ENCODE data around the gene CCDC175.
A peak's percentile ranks its signal among the peaks of the same experiment; 100 is the strongest.

Gene CCDC175

DNA sequence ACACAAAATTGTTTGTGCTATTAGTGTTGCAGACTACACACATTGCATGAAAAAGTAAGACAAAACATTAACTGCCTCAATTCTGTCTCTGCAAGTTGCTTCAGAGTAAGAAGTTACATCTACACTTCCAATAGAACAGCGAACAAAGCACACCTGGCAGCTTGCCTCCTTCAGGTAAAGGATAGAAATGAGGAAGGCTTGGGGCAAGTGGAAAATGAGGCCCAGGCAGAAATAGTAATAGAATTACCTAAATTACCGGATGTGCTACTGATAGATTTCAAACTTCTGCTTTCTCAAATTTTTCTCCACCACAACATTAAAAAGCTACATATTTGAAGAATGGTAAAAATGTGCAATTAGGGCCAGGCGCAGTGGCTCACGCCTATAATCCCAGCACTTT lies 37.7 kb downstream of the CCDC175 start:
- DNase-seq = peak; percentile 9

DNA sequence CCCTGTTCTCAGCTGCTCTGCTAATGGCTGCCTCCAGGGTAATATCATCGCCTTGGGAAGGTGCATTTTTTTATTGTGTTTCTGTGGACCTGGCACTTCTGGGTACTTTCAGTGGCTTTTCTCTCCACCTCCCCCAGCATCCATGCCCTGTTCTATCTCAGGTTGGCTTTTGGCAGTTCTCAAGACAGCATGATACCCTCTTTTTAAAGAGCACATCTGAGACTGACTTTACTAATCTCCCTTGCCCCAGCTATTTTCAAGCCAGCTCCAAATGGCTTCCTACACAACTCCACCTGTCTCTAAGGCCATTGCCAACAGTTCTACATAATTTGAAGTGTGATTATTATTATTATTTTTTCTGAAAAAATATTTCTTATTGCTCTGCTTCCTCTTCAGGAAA lies 39.1 kb downstream of the CCDC175 start:
- no peak for DNase-seq

DNA sequence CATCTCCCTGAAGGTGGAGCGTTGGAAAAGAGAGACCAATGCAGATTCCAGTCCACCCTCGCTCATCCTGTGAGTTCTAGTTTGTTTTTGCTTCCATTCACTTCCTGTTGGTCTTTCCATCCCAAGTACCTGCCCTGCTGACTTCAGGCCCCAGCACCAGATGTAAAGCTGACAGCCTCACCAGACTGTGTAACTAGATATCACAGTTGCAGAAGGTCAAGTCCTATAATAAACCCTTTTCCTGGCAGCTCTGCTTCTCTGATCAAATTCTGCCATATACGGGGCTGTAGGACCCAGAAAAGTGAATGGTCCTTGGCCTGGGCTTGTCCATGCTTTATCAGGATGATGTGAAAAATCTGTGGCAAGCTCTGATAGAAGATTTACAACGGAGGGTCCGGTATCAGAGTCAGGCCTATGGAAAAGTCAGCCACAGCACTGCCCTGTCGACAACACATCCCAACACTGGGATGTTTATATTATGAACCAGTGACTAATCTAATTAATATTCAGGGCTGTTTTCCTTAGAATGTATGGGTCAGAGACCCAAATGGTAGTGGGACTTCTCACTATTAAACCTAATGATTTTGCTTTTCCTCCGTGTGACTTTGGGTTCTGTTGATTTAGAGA lies 42.1 kb downstream of the CCDC175 start:
- no peak for DNase-seq

DNA sequence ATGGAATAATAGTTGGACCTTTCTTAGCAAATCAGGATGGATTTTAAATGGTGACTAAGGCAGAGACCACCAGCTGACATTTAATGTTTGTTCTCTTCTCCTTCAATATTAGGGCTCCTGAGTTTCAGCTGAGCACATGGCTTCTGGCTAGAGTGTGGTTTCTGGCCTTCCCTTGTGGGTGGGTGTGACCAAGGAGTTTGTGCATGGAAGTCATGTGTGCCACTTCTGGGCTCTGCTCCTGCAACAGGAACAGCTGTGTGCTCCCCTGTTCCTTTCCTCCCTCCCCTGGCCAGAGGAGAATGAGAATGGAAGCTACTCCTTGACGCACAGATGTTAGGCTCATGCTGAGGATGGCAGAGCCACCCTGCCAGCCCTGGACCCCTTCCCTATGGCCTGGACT lies 44.2 kb downstream of the CCDC175 start:
- peak; percentile 19 for DNase-seq

DNA sequence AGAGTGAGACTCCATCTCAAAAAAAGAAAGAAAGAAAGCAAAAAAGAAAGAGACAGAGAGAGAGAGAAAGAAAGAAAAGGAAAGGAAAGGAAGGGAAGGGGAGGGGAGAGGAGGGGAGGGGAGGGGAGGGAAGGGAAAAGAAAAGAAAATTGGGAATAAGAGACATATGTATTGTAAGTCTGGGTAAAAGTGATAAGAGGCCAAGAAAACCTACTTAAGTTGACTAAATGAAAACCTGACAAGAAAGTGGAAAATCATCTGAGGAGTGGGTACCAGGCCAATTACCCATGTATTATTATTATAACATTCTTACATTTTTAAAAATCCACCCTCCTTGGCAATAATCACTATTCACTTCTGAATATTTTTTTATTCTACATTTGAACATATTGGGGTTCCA lies 46.3 kb downstream of the CCDC175 start:
- no peak for DNase-seq

DNA sequence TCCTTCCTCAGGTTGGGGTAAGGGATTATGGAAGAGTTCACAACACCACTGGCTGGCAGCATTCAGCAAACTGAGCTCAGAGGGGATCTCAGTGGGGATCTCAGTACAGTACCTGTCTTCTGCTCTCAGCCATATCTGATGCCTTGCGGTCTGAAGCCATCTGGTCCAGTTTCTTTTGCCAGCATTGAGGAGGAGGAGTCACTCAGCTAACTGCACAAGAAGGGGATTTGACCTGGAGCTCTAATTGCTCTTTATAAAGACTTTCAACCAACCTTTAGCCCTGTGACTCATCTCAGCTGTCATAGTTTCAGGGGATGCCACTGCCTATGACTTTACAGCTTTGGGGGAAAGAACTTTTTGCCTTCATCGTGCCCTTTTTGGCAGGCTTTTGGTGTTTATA lies 47.4 kb downstream of the CCDC175 start:
- no peak for DNase-seq

DNA sequence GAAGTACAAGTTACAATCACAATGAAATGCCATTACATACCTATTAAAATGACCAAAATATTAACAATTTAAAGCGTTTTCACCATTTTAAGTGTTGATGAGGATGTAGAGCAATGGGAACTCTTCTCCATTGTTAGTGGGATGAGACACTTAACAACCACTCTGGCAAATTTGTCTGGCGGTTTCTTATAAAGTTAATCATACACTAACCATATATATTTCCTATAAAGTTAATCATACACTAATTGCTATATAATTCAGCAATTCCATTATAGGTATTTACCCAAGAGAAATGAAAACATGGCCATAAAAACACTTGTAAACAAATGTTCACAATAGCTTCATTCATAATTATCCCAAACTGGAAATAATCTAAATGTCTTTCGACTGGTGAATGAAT lies 56.4 kb downstream of the CCDC175 start:
- no peak for DNase-seq

DNA sequence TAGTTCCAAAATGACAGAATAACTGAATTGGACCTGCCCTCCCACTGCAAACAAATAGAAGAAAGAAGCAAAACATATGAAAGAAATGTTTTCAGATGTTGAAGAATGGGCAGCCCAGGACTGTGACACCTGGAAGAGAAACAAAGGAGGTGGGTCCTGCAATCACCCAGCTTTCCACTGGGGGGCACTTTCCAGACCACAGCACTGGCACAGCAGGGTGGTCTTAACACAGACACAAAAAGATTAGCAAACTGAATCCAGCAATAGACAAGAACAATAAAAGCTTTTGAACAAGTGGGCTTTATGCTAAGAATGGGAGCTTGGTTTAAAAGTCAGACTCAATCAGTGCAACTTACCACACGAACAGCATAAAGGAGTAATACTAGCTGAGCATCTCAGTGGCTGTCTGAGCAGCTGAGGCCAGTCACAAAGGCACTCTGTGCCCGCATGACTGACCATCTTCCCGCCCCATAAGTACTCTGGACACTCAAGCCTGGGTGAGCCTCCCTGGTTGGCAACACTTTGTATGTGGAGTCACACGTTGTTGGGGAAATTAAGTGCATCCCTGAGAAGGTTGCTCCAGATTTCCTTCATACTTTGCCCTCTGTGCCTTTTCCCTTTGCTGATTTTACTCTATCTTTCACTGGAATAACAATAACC lies 64.6 kb downstream of the CCDC175 start:
- peak; percentile 45 for DNase-seq

DNA sequence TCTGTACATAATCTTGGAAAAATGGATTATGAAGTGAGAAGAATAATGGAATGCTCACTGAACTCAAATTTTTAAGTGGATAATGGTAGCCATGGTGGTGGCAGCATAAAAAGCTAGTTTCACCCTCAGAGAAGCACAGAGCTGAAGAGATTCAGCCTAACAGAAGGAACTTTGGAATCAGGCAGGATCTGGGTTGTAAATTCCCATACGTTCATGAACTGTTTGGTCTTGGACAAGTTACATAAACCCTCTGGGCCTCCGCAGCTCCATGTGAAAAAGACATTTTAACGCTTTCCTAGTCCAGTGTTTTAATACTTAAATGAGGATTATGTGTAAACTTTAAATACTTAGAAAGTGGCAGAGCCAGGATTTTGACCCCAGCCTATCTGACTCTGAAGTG lies 65.6 kb downstream of the CCDC175 start:
- DNase-seq = no peak

DNA sequence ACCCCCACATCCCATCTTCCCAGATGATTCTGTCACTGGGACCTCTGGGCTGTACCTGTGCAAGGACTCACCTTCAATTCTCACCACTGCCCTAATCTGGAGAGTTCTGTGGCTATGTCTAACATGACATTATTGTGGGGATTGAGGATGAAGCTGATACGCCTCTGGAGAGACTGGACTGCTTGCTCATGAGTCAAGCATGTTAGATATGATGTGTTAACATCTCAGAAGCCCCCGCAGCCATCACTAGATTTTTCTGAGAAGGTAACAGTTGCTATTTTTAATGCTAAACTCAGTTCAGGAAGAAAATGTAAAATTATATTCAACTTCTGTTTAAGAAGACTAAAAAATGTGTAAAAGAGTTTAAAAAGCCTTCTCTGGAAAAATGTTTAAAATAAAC lies 66.6 kb downstream of the CCDC175 start:
- no peak for DNase-seq

DNA sequence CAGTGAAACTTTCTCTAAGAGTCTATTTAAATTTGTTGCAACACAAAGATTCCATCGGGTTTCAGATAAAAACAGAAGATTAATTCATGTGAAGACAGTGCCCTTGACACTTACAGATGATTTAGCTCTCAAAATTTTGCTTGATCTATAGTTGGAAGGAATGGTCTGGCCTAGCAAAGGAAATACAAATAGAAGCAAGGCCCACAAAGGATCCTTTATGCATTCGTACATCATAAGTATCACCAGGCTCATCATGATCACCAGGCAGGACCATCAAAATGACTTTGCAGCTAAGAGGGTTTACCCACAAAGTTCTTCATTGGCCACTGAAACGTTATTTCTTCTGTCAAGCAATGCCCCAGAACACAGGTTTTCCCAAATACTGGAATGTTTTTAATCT lies 67.5 kb downstream of the CCDC175 start:
- no peak for DNase-seq

DNA sequence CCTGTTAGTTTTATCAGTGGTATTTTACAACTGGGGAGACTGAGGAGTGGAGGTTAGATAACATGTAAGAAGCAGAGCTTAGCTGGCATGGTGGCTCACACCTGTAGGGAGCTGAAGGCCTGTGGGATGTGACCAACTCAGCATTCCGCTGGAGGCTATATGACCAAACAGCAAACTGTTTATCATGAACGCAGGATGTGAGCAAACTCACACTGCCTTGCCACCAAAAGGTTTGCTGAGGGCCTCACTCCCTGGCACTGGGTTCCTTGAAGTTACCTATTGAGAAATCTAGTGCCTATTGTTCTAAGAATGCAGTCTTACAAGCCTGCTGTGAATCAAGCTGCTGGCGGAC lies 68.9 kb downstream of the CCDC175 start:
- no peak for DNase-seq

DNA sequence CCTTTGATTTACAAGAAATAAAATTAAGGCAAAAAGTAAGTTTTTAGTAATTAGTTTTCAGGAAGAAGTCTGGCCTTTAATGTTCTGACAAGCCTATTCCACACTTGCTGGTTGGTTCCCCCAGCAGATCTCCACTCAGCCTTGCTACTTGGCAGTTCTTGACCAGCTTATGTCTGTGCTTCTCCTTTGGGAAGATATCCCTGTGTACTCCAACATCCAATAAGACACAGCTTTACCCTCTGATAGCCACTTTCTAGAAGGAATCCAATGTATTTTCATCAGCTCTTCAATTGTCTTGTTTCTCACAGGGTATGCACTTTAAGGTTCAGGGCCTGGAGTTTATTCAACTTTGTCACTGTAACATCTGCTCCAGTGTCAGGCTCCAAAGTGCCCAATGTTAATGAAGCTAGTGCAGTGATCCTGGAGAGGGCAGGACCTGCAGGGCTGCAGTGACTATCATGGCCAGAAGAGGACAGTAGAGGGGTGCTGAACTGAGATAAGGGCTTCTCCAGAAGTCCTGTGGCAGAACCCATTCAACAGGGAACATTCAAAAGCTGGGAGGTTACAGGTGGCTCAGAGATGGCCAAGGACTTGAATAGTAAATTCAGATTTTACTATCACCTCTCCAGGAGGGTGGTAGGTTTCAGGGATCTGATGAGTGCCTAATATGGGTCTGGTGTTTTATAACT lies 69.4 kb downstream of the CCDC175 start:
- peak; percentile 85 for DNase-seq

DNA sequence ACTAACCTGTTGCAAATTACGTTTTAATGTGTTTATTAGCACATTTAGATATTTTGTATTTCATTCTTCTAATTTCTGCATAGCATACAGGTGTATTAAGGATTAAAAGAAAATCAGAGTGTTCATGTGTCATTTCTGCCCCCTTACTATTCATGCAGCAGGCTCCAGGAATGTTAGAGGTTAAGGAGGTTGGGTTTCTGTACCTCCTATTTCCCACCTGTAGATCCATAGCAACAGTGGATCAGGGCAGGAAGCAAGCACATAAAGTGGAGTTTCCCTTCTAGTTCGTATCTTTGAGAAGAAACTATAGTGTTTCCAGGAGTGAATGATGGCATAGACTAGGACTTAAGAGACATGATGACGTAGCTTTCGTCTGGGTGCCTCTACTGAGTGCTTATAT lies 73.4 kb downstream of the CCDC175 start:
- no peak for DNase-seq

DNA sequence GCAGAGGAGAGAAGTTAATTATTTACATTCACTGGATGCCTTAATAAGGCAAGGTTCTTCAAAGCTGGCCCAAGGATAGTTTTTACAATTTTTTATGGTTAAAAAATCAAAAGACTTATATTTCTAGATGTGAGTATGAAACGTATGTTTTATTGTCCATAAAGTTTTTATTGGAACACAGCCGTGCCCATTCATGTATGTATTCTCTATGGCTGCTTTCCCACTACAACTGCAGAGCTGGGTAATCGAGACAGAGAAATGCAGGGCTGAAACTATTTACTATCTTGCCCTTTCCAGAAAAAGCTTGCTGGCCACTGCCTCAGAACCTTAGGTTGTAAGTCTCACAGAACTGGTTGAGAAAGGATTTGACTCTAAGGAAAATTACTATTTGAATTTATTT lies 75.9 kb downstream of the CCDC175 start:
- no peak for DNase-seq

DNA sequence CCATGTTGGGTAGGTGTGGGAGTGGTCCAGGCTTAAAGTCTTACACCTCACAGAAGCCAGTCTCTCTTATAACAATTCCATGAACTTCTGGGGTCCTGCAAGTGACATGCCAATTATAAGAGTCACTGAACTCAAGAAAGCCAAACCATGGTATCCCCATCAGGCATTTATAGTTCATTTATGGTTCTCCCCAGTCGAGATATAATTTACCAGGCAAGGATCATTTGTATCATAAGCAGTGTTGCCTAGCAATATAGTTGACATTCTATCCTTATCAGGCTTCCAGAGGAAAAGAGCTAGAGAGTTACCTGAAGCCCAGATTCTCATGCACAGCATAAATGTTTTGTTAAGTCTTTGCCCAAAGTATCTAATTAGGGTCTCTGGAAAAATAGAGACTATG lies 84.2 kb downstream of the CCDC175 start:
- no peak for DNase-seq

DNA sequence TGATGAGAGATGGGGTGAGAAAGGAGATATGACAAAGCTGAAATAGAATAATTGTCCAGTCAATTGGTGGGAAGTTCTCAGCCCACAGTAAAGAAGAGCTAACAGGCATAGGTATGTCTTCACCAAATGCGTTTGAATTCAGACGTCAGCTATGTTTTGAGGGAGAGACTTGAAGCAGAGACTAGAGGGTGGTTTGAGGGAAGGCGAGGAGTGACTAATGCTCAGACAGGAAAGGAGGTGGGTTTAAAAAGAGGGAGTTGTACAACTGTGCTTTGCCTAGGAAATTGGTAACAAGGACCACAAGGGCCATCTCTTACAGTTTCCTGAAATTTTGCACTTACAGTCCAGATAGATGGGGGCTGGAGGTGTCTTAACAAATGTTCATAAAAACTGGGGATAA lies 85.9 kb downstream of the CCDC175 start:
- no peak for DNase-seq

DNA sequence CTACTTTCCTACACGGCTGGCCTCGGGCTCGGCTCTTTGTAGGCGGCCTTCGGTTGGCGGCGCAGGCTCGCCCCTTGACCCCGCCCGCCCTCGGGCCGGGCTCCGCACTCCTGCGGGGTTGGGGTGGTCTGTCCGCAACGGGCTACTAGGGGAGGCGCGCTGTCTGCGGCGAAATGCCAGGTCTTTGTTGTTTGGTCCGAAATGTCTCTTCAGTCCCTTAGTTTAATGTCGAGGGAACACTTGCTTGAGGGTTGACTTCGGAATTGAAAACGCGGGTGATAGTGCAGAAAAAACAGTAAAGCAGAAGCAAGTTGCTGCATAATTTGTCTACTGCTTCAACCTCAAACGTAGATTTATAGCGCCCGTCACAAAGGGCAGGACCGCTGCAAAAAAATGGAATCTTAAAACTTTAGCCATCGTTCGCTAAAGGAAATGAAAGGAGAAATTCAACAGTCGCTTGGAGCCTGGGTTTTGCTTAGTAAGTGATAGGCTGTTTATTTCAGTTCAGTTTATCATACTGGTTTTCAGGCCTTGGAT lies 91.9 kb downstream of the CCDC175 start:
- DNase-seq = peak; percentile 61

DNA sequence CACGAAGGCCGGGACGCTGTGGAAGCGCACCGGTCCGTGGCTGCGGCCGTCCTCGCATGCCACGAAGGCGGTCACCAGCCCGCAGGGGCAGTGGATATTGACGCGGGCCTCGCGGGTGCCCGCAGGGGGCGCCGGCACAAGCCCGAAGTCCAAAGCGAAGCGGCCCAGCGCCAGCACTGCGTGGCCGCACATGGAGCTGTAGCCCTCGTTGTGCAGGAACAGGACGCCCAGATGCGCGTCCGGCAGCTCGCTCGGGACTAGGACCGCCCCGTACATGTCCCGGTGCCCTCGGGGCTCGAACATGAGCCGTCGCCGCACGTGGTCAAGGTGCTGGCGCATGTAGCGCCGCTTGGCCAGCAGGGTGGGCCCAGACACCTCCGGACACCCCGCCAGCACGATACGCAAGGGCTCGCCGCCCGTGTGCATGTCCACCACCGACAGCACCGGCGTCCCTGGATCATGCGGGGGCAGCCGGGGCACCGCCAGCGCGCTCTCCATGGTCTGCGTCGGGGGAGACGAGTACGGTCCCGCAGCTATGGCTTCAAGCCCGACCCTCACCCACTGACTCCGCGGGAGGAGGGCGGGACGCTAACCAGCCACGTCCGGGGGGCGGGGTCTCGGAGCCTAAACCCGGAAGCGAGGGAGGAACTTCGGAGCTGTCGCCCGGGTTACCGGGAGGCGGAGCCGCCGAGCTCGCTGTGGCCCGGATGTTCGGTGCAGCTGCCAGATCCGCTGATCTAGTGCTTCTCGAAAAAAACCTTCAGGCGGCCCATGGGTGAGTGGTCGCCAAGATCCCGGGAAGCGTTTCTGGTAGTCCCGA lies 92.6 kb downstream of the CCDC175 start, which contains the start of the genes JKAMP and L3HYPDH:
Gene JKAMP (plus strand): TSS at position 699 of the 820 bp plus-strand sequence. CDS start 73 bp downstream, at position 772.
Gene L3HYPDH (minus strand): TSS at position 590 of the 820 bp plus-strand sequence. CDS start 92 bp downstream, at position 498.
- peak; percentile 99 for DNase-seq

DNA sequence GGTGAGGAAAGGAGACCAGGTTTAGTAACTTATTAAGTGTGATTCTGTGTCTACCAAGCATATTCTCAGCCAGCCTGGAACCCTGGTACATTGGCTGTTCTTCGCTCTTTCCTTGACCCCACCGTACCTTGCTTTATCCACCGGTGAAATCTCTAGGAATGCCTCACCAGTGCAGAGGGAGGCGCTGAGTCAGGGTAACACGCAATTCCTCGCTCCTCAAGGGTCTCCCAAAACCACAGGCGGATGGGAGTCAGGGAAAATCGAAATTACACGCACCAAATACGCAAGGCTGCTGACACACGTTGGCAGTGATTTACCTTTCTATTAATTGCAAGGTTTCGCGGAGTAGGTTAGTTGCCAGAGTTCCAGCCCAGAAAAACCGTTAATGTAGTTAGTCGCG lies 93.2 kb downstream of the CCDC175 start:
- no peak for DNase-seq

DNA sequence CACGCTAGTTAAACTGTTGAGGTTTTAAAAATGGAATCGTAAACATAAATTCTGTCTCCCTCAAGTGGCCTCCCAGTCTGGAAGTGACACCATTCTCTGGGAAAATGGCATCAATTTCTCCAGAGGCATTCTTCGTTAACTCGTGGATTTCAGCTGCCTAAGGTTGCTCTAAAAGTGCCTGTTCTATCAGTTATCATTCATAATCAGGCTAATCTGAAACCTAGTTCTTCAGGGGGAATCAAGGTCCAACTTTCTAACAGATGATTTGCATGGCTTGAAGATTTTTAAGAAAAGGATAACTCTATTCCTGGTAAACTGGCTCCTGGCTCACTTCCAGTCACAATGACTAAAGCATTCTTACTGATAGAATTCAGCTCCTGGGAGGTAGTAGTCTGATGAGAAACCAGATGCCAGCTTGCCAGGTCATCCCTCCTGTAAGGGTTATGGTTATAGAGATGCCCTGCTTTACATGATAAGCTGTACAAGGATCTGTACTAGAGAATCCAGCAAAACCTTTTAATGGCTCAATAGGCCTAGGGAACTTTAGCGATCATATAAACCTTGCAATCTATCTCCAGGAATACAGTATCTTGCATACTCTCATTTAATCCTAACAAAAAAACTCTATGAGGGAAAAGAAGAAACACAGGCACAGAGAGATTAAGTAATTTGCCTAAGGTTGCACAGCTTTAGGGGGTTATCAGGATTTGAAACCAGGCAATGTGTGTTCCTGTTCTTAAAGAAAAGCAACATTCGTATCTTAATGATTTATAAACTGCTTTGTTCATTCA lies 93.9 kb downstream of the CCDC175 start:
- peak; percentile 80 for DNase-seq

DNA sequence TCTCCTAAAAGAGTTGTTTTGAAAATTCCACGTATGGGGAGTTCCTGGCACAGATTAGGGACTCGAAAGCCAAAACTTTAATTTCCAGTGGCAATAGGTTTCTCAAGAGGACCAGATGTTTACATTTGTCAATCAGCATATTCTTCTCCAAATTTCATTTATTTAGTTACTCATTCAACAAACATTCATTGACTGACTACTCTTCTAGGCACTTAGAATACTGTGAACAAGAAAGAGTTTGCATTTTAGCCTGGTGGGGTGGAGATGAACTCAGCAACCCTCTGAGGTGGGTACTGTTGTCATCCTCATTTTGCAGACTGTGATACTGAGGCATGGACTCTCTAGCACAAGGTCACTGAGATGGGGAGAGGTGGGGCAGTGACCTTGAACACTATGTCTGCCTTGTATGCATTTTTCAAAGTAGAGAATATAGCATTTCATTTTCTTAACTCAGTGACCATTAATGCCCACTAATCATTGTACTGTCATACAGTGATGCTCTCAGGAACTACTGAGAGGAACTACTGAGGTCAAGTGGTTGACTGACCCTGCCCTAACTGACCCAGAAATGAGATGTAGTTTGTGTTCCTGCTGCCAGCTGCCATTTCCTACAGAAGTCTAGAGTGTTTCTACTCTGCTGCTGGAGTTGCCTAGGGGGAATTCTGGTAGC lies 94.6 kb downstream of the CCDC175 start:
- DNase-seq = no peak
